ENCODE results near the gene SKIC2. TPM values are rescaled to one million over a fixed set of nuclear protein-coding genes. Genes with fewer than 3 reads are reported as not detected.
"Not testable (repeated sequence)": the region's sequence is repeated elsewhere in the genome, so short reads cannot be mapped to it uniquely, and the experiment has no call there.

SKIC2 gene
- total and polyA plus RNA-seq, 10 of the 15 experiments (the other 5 are each of a cell fraction or from before 2014, with no cell fraction given) = 3.3 to 79.2 (median 32.5) TPM

DNA sequence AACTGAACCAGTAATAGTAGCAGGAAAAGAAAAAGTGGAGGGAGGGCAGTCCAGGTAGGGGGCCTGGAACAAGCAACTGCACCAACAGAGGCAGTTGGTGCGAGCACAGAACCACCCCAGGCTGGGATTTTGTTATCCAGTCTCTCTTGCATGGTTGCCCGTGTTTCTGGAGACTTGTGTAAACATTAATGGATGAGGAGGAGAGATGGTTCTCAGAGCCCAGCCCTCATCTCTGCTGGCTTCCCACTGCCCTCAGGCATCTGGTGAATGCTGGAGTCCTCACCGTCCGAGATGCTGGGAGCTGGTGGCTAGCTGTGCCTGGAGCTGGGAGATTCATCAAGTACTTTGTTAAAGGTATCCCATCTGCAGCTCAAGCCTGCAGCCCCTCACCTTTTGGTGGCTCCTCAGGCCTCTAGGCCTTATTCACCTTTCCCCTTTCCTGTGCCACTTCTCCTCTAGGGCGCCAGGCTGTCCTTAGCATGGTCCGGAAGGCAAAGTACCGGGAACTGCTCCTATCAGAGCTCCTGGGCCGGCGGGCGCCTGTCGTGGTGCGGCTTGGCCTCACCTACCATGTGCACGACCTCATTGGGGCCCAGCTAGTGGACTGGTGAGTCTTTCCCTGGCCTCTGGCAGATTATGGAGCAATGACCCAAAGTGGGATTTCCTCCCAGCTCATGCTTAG lies 21.4 kb downstream of the SKIC2 start:
- WGBS (ENCODE audit: insufficient coverage, insufficient replicate concordance, low lambda C conversion rate, missing lambda C conversion rate) = 96% methylated on average over 12 of the region's 13 CpGs
- SMC1A ChIA-PET (ENCODE audit: uncharacterized antibody, unreplicated experiment); H3K27me3 ChIP-seq (replicated peaks in 1 of 2; ENCODE audit: control insufficient read depth in 2 of 2, insufficient read depth in 2 of 2, low read length in 1 of 2); H3K9ac ChIP-seq (ENCODE audit: control insufficient read depth, insufficient read depth, low read length); H3K79me2 ChIP-seq (ENCODE audit: control insufficient read depth, insufficient read depth, low read length); POLR2A ChIA-PET; CTCF ChIA-PET; FAIRE-seq; ATAC-seq; intact Hi-C loops (cut with micrococcal nuclease; ENCODE audit: unreplicated experiment); H2AFZ ChIP-seq (ENCODE audit: control insufficient read depth, low read depth, low read length); H3K4me2 ChIP-seq (ENCODE audit: control insufficient read depth, insufficient read depth); BruUV-seq (replicated peaks); H3K27ac ChIP-seq (ENCODE audit: control insufficient read depth, insufficient read depth); H3K36me3 ChIP-seq (ENCODE audit: control insufficient read depth in 2 of 2, insufficient read depth in 2 of 2, low read length in 1 of 2); in situ Hi-C loops (cut with MboI); DNase-seq (ENCODE audit: low read depth, low spot score); H3K9me3 ChIP-seq (replicated peaks; ENCODE audit: control insufficient read depth, insufficient read depth, low read length); H4K20me1 ChIP-seq (ENCODE audit: control insufficient read depth, insufficient read depth); H3K4me1 ChIP-seq (ENCODE audit: control insufficient read depth, insufficient read depth, low read length); RAD21 ChIA-PET (ENCODE audit: unreplicated experiment); H3K4me3 ChIP-seq: not testable (repeated sequence)

DNA sequence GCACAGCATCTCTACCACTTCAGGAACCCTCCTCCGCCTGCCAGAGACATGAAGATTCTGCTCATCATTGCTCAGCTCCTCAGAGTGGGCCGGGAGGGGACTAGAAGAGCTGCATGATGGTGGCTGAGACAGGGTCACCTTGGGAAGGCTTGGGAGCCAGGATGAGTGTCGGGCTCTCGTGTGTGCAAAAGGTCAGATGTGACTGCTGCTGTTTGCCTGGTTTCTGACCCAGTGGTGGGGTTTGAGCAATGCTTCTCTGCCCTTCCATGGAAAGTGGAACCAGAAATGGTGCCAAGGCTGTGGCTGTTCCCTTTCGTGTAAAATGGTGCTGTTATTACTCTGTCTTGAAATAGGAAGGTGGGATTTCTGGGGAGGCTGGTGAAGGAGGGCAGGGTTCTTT lies 22.0 kb downstream of the SKIC2 start:
- ATAC-seq; RAD21 ChIA-PET (ENCODE audit: unreplicated experiment); CTCF ChIA-PET; H3K79me2 ChIP-seq (ENCODE audit: control insufficient read depth, insufficient read depth, low read length); H3K9ac ChIP-seq (ENCODE audit: control insufficient read depth, insufficient read depth, low read length); H4K20me1 ChIP-seq (ENCODE audit: control insufficient read depth, insufficient read depth); SMC1A ChIA-PET (ENCODE audit: uncharacterized antibody, unreplicated experiment); H3K4me2 ChIP-seq (ENCODE audit: control insufficient read depth, insufficient read depth); in situ Hi-C loops (cut with MboI); H2AFZ ChIP-seq (ENCODE audit: control insufficient read depth, low read depth, low read length); H3K4me3 ChIP-seq; H3K9me3 ChIP-seq (replicated peaks; ENCODE audit: control insufficient read depth, insufficient read depth, low read length); POLR2A ChIA-PET; H3K27me3 ChIP-seq (replicated peaks in 1 of 2; ENCODE audit: control insufficient read depth in 2 of 2, insufficient read depth in 2 of 2, low read length in 1 of 2); intact Hi-C loops (cut with micrococcal nuclease; ENCODE audit: unreplicated experiment); H3K27ac ChIP-seq (ENCODE audit: control insufficient read depth, insufficient read depth); DNase-seq (ENCODE audit: low read depth, low spot score); BruUV-seq (replicated peaks); H3K4me1 ChIP-seq (ENCODE audit: control insufficient read depth, insufficient read depth, low read length); H3K36me3 ChIP-seq (ENCODE audit: control insufficient read depth in 2 of 2, insufficient read depth in 2 of 2, low read length in 1 of 2): not testable (repeated sequence)
- WGBS (ENCODE audit: insufficient coverage, insufficient replicate concordance, low lambda C conversion rate, missing lambda C conversion rate) = no CpG with 5 or more reads among the region's 5 CpGs
- peak; percentile 68 for FAIRE-seq

- ATAC-seq; CTCF ChIA-PET; H3K9ac ChIP-seq (ENCODE audit: control insufficient read depth, insufficient read depth, low read length); H3K4me3 ChIP-seq; H4K20me1 ChIP-seq (ENCODE audit: control insufficient read depth, insufficient read depth); H3K4me2 ChIP-seq (ENCODE audit: control insufficient read depth, insufficient read depth); FAIRE-seq; POLR2A ChIA-PET; intact Hi-C loops (cut with micrococcal nuclease; ENCODE audit: unreplicated experiment); H2AFZ ChIP-seq (ENCODE audit: control insufficient read depth, low read depth, low read length); H3K27me3 ChIP-seq (replicated peaks in 1 of 2; ENCODE audit: control insufficient read depth in 2 of 2, insufficient read depth in 2 of 2, low read length in 1 of 2); SMC1A ChIA-PET (ENCODE audit: uncharacterized antibody, unreplicated experiment); RAD21 ChIA-PET (ENCODE audit: unreplicated experiment); H3K79me2 ChIP-seq (ENCODE audit: control insufficient read depth, insufficient read depth, low read length); H3K27ac ChIP-seq (ENCODE audit: control insufficient read depth, insufficient read depth); H3K9me3 ChIP-seq (replicated peaks; ENCODE audit: control insufficient read depth, insufficient read depth, low read length); DNase-seq (ENCODE audit: low read depth, low spot score); BruUV-seq (replicated peaks); in situ Hi-C loops (cut with MboI); H3K4me1 ChIP-seq (ENCODE audit: control insufficient read depth, insufficient read depth, low read length); H3K36me3 ChIP-seq (ENCODE audit: control insufficient read depth in 2 of 2, insufficient read depth in 2 of 2, low read length in 1 of 2): not testable (repeated sequence)
- WGBS (ENCODE audit: insufficient coverage, insufficient replicate concordance, low lambda C conversion rate, missing lambda C conversion rate) = no CpG with 5 or more reads among the region's 7 CpGs
Observed at GRCh38 chr6:31981744-31982143, 22.8 kb downstream of the SKIC2 start, which contains the start of gene C4A. TSS of gene C4A (plus strand) at chr6:31982057. CDS start at chr6:31982108, 51 bp downstream.

DNA sequence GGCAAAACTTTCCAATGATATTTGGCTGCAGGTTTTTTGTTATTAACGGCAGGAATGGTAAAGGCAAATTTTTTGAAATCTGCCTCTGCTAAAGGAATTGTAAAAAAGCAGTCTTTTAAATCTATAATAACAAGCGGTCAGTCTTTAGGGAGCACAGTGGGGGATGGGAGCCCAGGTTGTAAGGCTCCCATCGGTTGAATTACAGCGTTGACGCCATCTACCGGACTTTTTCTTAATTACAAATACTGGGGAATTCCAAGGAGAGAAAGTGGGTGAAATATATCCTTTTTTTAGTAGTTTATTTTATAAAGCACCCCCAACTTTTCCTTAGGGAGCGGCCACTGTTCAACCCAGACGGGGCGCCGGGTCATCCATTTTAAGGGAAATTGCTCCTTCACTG lies 30.4 kb downstream of the SKIC2 start:
- H3K9ac ChIP-seq (ENCODE audit: control insufficient read depth, insufficient read depth, low read length); H3K9me3 ChIP-seq (replicated peaks; ENCODE audit: control insufficient read depth, insufficient read depth, low read length); CTCF ChIA-PET; POLR2A ChIA-PET; in situ Hi-C loops (cut with MboI); H3K4me2 ChIP-seq (ENCODE audit: control insufficient read depth, insufficient read depth); H3K27me3 ChIP-seq (replicated peaks in 1 of 2; ENCODE audit: control insufficient read depth in 2 of 2, insufficient read depth in 2 of 2, low read length in 1 of 2); H3K4me1 ChIP-seq (ENCODE audit: control insufficient read depth, insufficient read depth, low read length); H3K4me3 ChIP-seq; H3K79me2 ChIP-seq (ENCODE audit: control insufficient read depth, insufficient read depth, low read length); intact Hi-C loops (cut with micrococcal nuclease; ENCODE audit: unreplicated experiment); SMC1A ChIA-PET (ENCODE audit: uncharacterized antibody, unreplicated experiment); H4K20me1 ChIP-seq (ENCODE audit: control insufficient read depth, insufficient read depth); H2AFZ ChIP-seq (ENCODE audit: control insufficient read depth, low read depth, low read length); H3K27ac ChIP-seq (ENCODE audit: control insufficient read depth, insufficient read depth); ATAC-seq; DNase-seq (ENCODE audit: low read depth, low spot score); RAD21 ChIA-PET (ENCODE audit: unreplicated experiment); BruUV-seq (replicated peaks); H3K36me3 ChIP-seq (ENCODE audit: control insufficient read depth in 2 of 2, insufficient read depth in 2 of 2, low read length in 1 of 2); FAIRE-seq: not testable (repeated sequence)
- WGBS (ENCODE audit: insufficient coverage, insufficient replicate concordance, low lambda C conversion rate, missing lambda C conversion rate) = no CpG with 5 or more reads among the region's 10 CpGs

Measured in GM12878 (cell line).